BE2C (cell line): Measurements from ENCODE around the gene DCUN1D3.

Source experiments
- DNase-seq: peaks from one replicate; pipeline ENCODE4 v3.0.0-alpha.2; 2020
- H3K27me3 ChIP-seq: fragments of 250-450 bp; sonication (Bioruptor Pico); 2 replicates; pipeline ENCODE4 v1.5.1; 2020; ENCODE audit warnings: mild to moderate bottlenecking
- H3K36me3 ChIP-seq: fragments of 250-450 bp; sonication (Bioruptor Pico); 2 replicates; pipeline ENCODE4 v1.5.1; 2020; ENCODE audit warnings: mild to moderate bottlenecking
- H3K4me1 ChIP-seq: fragments of 250-450 bp; sonication (Bioruptor Pico); 2 replicates; pipeline ENCODE4 v1.5.1; 2020
- H3K4me3 ChIP-seq: 2 replicates; pipeline ENCODE4 v1.5.1; 2011; ENCODE audit warnings: low read depth, low read length
- H3K9me3 ChIP-seq: fragments of 250-450 bp; sonication (Bioruptor Pico); 2 replicates; pipeline ENCODE4 v1.5.1; 2020
- TF ChIP-seq, protein P1 (sequence below): IDR thresholded peaks from 2 replicates; pipeline ENCODE4 v1.5.1; 2012; ENCODE audit warnings: mild to moderate bottlenecking, low read depth, low read length

DCUN1D3 gene

DNA sequence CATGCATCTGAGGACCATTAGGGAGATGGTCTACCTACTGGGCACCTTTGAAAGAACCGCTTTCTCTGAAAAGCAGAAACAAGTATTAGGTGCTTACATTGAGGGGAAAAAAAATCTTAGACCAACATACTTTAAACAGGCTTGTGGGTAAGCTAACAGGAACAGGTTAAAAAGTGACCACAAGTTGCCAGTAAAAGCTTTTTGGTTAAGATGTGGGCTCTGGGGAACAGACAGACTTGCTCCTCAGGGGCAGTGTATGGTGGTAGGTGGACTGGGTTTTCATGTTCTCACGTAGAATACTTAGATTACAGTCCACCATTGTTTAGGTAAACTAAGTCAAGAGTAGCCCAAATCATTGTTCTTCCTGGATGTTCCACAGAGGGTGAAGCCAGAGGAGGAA is 52.6 kb downstream of the DCUN1D3 start:
- Histone ChIP-seq H3K9me3 (no peaks in the 10 kb centered on the region), H3K4me3 (no peak overlapping the region), H3K36me3 (peaks cover 8% of the 10 kb centered on the region), H3K4me1 (no peaks in the 10 kb centered on the region; the same call in 1 of the 2 replicates), H3K27me3 (no peaks in the 10 kb centered on the region)
- DNase-seq = no peak
- TF ChIP-seq, protein P1, sequence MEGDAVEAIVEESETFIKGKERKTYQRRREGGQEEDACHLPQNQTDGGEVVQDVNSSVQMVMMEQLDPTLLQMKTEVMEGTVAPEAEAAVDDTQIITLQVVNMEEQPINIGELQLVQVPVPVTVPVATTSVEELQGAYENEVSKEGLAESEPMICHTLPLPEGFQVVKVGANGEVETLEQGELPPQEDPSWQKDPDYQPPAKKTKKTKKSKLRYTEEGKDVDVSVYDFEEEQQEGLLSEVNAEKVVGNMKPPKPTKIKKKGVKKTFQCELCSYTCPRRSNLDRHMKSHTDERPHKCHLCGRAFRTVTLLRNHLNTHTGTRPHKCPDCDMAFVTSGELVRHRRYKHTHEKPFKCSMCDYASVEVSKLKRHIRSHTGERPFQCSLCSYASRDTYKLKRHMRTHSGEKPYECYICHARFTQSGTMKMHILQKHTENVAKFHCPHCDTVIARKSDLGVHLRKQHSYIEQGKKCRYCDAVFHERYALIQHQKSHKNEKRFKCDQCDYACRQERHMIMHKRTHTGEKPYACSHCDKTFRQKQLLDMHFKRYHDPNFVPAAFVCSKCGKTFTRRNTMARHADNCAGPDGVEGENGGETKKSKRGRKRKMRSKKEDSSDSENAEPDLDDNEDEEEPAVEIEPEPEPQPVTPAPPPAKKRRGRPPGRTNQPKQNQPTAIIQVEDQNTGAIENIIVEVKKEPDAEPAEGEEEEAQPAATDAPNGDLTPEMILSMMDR = no peak

DNA sequence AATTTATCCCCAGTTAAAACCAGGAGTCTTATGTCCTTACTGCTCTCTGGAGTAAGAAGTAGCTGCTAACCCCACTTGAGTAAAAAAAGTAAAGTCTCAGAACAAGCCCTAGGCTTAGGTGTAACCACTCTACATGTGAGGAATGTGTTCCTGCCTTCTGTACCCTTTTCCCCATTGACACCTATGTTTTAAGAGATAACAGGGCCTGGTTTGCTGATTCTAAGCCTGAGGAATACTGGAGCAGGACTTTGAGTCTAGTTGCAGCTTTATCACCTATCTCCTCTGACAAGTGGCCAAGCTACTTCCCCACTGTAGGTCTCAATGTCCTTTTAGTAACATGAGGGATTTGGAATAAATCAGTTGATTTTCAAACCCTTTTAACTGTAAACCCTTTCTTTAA is 53.6 kb downstream of the DCUN1D3 start:
- Histone ChIP-seq H3K27me3 (no peaks in the 10 kb centered on the region), H3K4me1 (no peaks in the 10 kb centered on the region; the same call in 1 of the 2 replicates), H3K9me3 (no peaks in the 10 kb centered on the region), H3K4me3 (no peak overlapping the region), H3K36me3 (peaks cover 11% of the 10 kb centered on the region)
- no peak for DNase-seq
- TF ChIP-seq, protein P1 = no peak

DNA sequence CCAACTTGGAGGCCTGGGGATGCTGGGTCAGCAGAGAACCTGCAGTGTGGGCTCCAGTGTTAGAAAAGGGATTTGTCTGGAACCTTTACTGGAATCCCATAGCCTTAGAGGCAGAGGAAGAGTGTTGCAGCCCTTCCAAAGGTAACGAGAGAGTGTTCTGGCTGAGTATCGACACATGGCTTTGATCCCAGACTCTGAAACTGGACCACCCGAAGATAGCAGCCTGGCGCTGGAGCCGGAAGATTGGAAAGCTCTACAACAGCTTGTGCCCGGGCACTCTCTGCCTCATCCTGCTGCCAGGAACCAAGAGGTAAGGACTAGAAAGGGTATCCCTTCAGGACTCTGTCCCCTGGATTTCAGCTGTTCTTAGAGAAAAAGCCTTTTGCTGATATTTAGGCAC is 54.1 kb downstream of the DCUN1D3 start:
- H3K27me3 ChIP-seq = no peaks in the 10 kb centered on the region
- TF ChIP-seq, protein P1 = no peak
- no peak overlapping the region for H3K4me3 ChIP-seq
- H3K9me3 ChIP-seq = no peaks in the 10 kb centered on the region
- DNase-seq = no peak
- H3K4me1 ChIP-seq = no peaks in the 10 kb centered on the region; the same call in 1 of the 2 replicates
- peaks cover 11% of the 10 kb centered on the region for H3K36me3 ChIP-seq

DNA sequence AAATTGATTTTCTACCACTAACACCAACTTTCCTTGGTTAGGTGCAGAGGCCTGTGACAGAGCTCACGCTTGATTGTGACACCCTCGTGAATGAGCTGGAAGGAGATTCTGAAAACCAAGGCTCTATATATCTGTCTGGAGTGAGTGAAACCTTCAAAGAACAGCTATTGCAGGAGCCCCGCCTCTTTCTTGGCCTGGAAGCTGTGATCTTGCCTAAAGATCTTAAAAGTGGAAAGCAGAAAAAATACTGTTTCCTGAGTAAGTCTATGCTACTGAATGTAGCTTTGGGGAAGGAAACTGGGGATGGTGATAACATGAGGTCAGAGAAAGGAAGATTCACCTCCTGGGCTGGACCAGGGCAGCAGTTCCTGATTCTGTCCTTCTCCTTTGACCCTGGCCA is 55.6 kb downstream of the DCUN1D3 start:
- peaks cover 11% of the 10 kb centered on the region for H3K36me3 ChIP-seq

DNA sequence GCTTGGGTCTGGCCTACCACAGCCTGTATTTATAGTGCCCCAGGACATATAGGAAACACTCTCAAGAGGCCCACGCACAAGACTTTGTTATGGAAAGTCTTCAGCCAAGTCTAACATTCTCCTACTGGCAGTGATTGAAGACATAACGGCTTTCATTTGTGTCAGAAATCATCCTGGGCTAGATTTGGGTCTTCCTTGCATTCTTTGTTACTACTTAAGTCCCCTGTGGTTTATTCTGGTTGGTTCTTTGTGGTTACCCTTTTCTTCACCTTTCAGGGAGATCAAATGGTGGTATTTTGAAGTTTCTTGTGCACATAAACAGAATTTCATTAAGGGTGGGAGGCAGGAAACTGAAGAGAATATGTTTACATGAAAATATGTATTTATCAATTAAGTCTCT is 56.1 kb downstream of the DCUN1D3 start:
- Histone ChIP-seq H3K27me3 (no peaks in the 10 kb centered on the region), H3K4me1 (no peaks in the 10 kb centered on the region), H3K4me3 (no peak overlapping the region), H3K9me3 (no peaks in the 10 kb centered on the region), H3K36me3 (peaks cover 11% of the 10 kb centered on the region)
- TF ChIP-seq, protein P1 = no peak
- DNase-seq = no peak

More for the DNA sequence above, 55.6 kb downstream of the DCUN1D3 start:
- no peak for DNase-seq
- no peaks in the 10 kb centered on the region for H3K4me1 ChIP-seq
- H3K9me3 ChIP-seq = no peaks in the 10 kb centered on the region
- TF ChIP-seq, protein P1 = no peak
- H3K4me3 ChIP-seq = no peak overlapping the region
- H3K27me3 ChIP-seq = no peaks in the 10 kb centered on the region

DNA sequence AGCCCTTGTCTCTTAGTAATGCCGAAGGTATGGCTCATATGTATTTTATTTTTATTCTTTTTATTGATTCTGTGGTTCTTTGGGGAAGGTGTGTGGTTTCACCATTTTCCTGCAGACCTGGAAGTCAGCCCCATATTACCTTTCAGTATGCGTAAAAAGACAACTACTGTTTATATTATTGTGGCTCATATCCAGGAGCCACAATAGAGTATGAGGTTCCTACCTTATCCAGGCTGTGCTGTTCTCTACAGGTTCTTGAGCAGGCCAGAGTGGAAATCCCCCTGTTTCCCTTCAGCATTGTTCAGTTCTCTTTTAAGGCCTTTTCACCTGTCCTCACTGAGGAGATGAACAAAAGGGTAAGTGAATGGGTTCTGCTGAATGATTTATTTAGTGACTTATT is 60.7 kb downstream of the DCUN1D3 start:
- Histone ChIP-seq H3K4me3 (no peak overlapping the region), H3K27me3 (no peaks in the 10 kb centered on the region), H3K4me1 (no peaks in the 10 kb centered on the region), H3K9me3 (no peaks in the 10 kb centered on the region), H3K36me3 (peaks cover 17% of the 10 kb centered on the region; the same call in 1 of the 2 replicates)
- TF ChIP-seq, protein P1 = no peak
- no peak for DNase-seq
